ENCODE data around the gene TIMM10. TPM values are rescaled to one million over a fixed set of nuclear protein-coding genes. Genes with fewer than 3 reads are reported as not detected.

TIMM10 gene
- total RNA-seq, 1 experiment from 2014 or later: 152 TPM

DNA sequence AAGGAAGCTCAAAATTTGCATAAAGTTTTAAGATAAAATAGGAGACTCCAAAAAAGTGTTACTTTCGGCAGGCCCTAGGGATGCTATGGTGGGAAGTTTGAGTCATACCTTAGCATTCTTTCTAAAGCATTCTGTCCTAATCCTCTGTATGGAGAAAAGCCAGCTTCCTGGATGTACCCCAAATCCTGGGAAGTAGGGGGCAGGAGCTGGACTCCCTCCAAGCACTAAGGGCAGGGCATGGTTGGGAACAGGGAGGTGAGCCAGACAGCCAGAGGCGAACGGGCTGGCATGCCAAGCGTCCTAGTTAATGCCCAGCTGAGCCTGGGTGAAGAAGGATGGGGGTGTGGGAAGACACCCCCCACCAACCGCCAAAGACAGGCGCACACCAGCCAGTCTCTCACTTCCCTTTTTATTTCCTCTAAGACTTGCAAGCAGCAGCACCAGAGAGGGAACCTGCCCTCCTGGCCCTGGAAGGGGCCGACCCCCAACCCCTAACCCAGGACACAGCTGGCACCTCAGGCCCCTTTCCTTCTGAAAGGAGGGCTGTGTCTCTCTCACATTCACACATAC lies 46.3 kb downstream of the TIMM10 start:
- intact Hi-C loops (cut with micrococcal nuclease; ENCODE audit: unreplicated experiment) (loop anchor here (5.0 kb wide), 1 partner anchor 137 kb away; no protein-coding TSS in a partner anchor), in situ Hi-C loops (cut with HindIII; ENCODE audit: low pct_unique_long_range_greater_than_20kb, low sequenced_read_pairs) (no loop called here)
- no peak for DNase-seq (ENCODE audit: low read depth, low spot score)
- Histone ChIP-seq H3K4me1 (ENCODE audit: control insufficient read depth, insufficient read depth, low read length) (no peaks in the 10 kb centered on the region; the same call in 1 of the 2 replicates), H3K9me3 (ENCODE audit: control insufficient read depth, insufficient read depth, low read depth, low read length) (no peaks in the 10 kb centered on the region), H3K36me3 (ENCODE audit: control insufficient read depth, insufficient read depth, low read length) (no peaks in the 10 kb centered on the region), H3K27me3 (ENCODE audit: control insufficient read depth, insufficient read depth, low read length) (peaks cover 3% of the 10 kb centered on the region; the same call in 1 of the 2 replicates), H3K27ac (ENCODE audit: low read length) (no peak overlapping the region), H3K4me3 (ENCODE audit: low read depth in 2 of 2, low read length in 2 of 2) (no peak overlapping the region)
- POLR2A ChIA-PET: no interaction called here
- TF ChIP-seq TCF7L2 (IDR thresholded peaks at IDR 0.05; ENCODE audit: low read depth, low read length): no peak
- TF ChIP-seq CTCF (IDR thresholded peaks at IDR 0.05): no peak
- TF ChIP-seq POLR2AphosphoS5 (IDR thresholded peaks at IDR 0.05; ENCODE audit: low read depth, low read length): no peak
- no peak for TF ChIP-seq REST (IDR thresholded peaks at IDR 0.05; ENCODE audit: insufficient read depth in 1 of 2, low read depth in 2 of 2, low read length in 1 of 2)
- TF ChIP-seq SIN3A (IDR thresholded peaks at IDR 0.05; ENCODE audit: borderline replicate concordance, insufficient read depth, low read depth, low read length): no peak
- no TSS peak for BruUV-seq (replicated peaks)
- CTCF ChIA-PET: interaction anchor here (1.3 kb wide), 1 partner anchor 9 kb away, joined by 3 read pairs; no protein-coding TSS in a partner anchor
- ATAC-seq: no peak

- in situ Hi-C loops (cut with HindIII; ENCODE audit: low pct_unique_long_range_greater_than_20kb, low sequenced_read_pairs): no loop called here
- Histone ChIP-seq H3K27ac (ENCODE audit: low read length) (no peak overlapping the region), H3K27me3 (ENCODE audit: control insufficient read depth, insufficient read depth, low read length) (peaks cover 3% of the 10 kb centered on the region; the same call in 1 of the 2 replicates), H3K9me3 (ENCODE audit: control insufficient read depth, insufficient read depth, low read depth, low read length) (no peaks in the 10 kb centered on the region), H3K36me3 (ENCODE audit: control insufficient read depth, insufficient read depth, low read length) (no peaks in the 10 kb centered on the region), H3K4me1 (ENCODE audit: control insufficient read depth, insufficient read depth, low read length) (no peaks in the 10 kb centered on the region; the same call in 1 of the 2 replicates), H3K4me3 (ENCODE audit: low read depth in 2 of 2, low read length in 2 of 2) (no peak overlapping the region)
- ATAC-seq: no peak
- TF ChIP-seq TCF7L2 (IDR thresholded peaks at IDR 0.05; ENCODE audit: low read depth, low read length) (no peak), POLR2AphosphoS5 (IDR thresholded peaks at IDR 0.05; ENCODE audit: low read depth, low read length) (no peak), REST (IDR thresholded peaks at IDR 0.05; ENCODE audit: insufficient read depth in 1 of 2, low read depth in 2 of 2, low read length in 1 of 2) (no peak)
- DNase-seq (ENCODE audit: low read depth, low spot score): no peak
- intact Hi-C loops (cut with micrococcal nuclease; ENCODE audit: unreplicated experiment): loop anchor here (5.0 kb wide), 1 partner anchor 136 kb away; no protein-coding TSS in a partner anchor
- CTCF ChIA-PET: interaction anchor here (1.3 kb wide), 1 partner anchor 10 kb away, joined by 3 read pairs; no protein-coding TSS in a partner anchor
- POLR2A ChIA-PET: no interaction called here
- BruUV-seq (replicated peaks): no TSS peak
Measured at GRCh38 chr11:57483562-57483918, 47.0 kb downstream of the TIMM10 start.
